Posterior vena cava (tissue), 2 donors: ENCODE data around the gene RPS23. TPM values are rescaled to one million over a fixed set of nuclear protein-coding genes. Genes with fewer than 3 reads are reported as not detected.
"Not testable (repeated sequence)": the region's sequence is repeated elsewhere in the genome, so short reads cannot be mapped to it uniquely, and the experiment has no call there.

Experiments used
- DNase-seq: peaks from one replicate; pipeline ENCODE4 v3.0.0-alpha.2; 2020; ENCODE audit warnings: low spot score
- intact Hi-C, 2 donors: fragments of 100-400 bp; cut with DNase I; formaldehyde crosslinking; loops; one replicate each; pipeline versions ENCODE4 v1.14.1 to v1.14.2; 2022 to 2023
- total RNA-seq, 2 donors: library from RNA; stranded (reverse); fragmentation: NEBNext Ultra II Directional; extraction: Animal tissue kit (Norgen Biotek cat#: 25700); gene quantifications; one replicate each; pipeline ENCODE4 v1.2.1, GENCODE V29; 2021
- donor health status: DM: yes; HTN: yes; CAD: no.
- donor health status: DM: yes; HTN: yes; CAD: no.

RPS23 gene
- total RNA-seq, 2 donors from 2014 or later: 1,217 to 1,454 TPM

DNA sequence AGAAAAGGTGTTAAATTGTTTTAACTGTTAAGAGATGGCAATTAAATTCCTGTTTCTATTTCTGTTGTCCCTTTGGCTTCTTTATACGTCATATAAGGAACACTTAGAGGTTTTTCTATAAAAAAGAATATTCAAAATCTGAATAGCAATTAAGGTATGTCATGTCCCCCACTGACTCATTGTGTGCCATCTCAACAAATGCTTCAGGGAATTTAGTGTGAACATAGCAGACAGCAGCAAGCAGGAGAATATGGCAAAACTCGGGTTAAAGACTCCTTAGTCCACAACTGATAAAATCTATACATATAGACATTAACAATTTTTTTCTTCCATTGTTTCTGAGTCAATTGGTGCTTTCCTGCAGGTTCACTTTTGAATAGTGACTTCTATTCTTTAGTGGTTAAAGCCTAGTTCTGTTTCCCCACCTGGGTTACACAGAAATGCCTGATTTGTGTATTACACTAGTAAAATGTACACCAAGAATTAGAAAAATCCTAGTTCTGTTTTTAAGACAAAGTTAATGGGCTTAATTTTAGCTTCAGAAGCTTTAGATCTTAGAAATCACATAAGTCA, 17.9 kb upstream of the RPS23 start:
- intact Hi-C loops: loop anchor here in 1 of 2 donors (5.0 kb wide), 1 partner anchor 266 kb away; no protein-coding TSS in a partner anchor
- DNase-seq: no peak

GRCh38 chr5:82295144-82295543, 17.0 kb upstream of the RPS23 start:
- intact Hi-C loops: loop anchor here in 1 of 2 donors (5.0 kb wide), 1 partner anchor 267 kb away; no protein-coding TSS in a partner anchor
- no peak for DNase-seq

- no peak for DNase-seq
- intact Hi-C loops: no loop called here
Observed at GRCh38 chr5:82291420-82291819, 13.3 kb upstream of the RPS23 start.

DNA sequence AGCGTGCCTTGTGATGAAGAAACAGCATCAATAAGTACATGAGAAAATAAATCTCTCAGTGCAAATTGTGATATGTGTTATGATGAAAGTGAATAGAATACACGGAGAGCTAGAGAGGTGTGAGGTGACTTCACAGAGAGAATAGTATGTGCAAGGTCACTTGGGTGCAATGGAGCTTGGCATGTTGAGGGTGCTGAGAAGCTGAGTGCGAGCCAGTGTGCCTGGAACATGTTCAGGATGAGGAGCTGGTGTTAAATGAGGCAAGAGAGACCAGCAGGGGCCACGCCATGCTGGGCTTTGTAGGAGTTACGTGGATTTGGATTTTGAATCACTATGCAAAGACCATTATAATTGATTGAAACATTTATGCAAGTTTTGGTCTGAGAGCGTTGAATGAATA, 12.8 kb upstream of the RPS23 start:
- intact Hi-C loops: no loop called here
- DNase-seq: no peak

DNA sequence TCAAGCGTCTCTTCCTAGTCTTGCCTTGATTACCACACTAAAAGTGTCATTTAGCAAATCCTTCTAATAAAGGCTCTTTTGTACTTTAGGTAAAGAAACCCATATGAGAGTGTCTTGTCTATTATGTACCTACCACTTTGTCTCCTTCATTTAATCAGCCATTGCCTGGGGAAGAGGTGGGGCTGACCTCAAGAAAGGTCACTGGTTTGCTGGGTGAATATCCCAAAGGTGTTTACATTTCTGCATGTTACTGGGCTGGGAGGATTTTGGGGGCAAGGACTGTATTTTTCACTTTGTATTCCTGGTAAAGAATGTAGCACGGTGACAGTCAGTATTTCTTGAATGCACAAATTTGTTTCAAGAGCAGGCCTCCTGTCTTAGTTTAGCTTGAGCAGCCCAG, 11.9 kb upstream of the RPS23 start:
- intact Hi-C loops: no loop called here
- DNase-seq: no peak

DNA sequence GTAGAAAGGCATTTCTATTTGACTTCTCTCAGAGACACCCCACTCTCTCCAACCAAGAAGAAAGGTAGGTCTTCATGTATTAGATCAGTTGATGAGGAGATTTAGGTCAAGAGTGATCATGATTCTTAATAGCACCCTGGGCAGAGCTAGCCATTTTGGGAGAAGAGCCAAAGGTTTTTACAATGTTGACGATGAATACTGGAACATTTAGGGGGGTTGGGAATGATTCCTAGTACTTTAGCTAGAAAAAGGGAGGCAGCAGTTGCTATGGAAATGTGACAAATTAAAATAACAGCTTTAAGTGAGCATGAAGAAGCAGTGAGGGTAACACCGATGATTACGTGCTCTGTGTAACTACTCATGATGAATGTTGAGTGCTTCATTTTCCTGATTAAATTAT, 9.5 kb upstream of the RPS23 start:
- DNase-seq: no peak
- intact Hi-C loops: no loop called here

DNA sequence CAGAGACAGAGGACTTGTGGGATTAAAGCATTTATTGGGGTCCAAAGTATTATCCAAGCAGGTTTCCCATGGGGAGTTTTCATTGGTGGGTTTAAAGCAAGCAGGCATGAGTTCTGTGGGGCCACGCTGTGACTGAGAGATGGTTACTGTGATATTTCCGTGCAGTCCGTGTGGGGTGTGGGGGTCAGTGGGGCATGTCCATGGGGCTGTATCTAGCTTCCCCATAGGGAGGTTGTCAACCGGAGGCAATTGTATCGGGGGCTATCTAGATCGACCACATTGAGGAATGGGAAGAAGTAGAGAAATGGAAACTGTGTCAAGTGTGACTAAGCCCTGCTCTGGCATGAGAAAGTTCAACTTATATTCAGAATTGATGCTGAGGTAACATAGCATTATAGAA, 7.1 kb upstream of the RPS23 start:
- DNase-seq: no peak
- intact Hi-C loops: no loop called here

- no peak for DNase-seq
- intact Hi-C loops: no loop called here
Observed at GRCh38 chr5:82283893-82284292, 5.7 kb upstream of the RPS23 start.

- no peak for DNase-seq
- intact Hi-C loops: no loop called here
Observed at GRCh38 chr5:82278711-82279370, 687 bp upstream of the RPS23 start.

GRCh38 chr5:82277613-82277986, 554 bp downstream of the RPS23 start:
- DNase-seq: no peak
- intact Hi-C loops: no loop called here

DNA sequence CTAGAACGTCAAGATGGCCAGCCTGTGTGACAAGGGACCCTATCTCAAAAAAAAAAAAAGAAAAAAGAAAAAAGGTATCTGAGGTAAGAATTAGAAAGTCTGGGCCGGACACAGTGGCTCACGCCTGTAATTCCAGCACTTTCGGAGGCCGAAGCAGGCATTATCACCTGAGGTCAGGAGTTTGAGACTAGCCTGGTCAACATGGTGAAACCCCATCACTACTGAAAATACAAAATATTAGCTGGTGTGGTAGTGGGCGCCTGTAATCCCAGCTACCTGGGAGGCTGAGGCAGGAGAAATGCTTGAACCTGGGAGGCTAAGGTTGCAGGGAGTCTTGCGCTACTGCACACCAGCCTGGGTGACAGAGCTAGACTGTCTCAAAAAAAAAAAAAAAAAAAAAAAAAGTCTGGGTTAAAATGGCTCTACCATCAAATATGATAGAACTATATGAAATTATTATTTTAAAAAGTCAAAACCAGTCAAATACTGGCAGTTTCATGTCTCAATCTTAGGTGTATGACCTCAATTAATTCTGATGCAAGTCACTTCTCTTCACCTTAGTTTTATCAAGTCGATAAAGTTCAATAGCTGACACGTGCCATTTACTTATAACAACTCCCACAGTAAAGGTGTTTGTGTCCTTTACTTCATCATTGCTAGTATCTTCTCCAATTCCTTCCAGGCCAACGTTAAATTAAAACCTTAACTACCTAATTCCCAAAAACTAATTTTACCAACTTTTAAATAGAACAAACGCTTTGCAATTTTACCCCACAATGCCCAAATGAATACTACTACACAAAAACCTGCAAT, 1.1 kb downstream of the RPS23 start:
- no peak for DNase-seq
- intact Hi-C loops: no loop called here

- intact Hi-C loops: no loop called here
- no peak for DNase-seq
Observed at GRCh38 chr5:82275216-82275664, 2.9 kb downstream of the RPS23 start.

DNA sequence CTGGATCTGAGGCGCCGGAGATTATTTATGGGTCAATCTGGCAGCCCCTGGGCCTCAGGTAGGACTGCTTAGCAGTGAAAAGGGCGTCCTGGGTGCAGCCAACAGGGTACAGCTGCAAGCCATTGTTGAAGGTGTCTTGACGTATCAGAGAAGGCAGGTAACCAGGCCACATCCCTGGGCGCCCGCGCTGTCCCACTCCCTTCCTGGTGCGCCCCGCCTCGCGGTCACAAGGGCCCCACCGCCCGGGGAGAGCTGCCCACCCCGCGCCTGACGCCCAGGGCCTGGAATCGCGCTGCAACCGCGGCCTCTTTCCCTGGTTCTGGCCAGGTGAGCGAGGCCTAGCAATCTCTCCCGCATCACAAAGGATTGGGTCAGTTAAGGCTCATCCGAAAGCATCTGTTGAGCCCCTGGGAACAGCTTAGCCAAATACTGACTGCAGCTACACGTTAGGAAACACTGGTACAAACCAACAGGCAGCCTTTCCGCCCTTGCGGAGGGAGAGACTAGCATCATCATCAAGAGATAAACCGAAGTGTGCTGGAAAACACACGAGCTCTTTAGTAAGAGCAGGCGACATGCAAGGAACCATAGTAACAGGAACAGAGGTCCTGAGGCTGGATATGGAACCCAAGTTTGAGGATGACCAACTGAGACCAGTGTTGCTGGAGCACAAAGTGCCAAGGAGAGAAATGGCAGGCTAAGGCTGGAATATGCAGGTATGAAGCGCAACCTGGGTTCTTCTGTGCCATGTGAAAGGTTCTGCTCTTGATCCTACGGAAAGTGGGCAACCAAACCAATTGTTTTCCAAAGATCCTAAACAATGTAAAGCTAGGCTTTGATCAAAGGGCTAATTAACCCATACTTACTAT, 3.6 kb downstream of the RPS23 start:
- intact Hi-C loops: no loop called here
- DNase-seq: no peak

- DNase-seq, intact Hi-C loops: not testable (repeated sequence)
Observed at GRCh38 chr5:82273426-82273825, 4.7 kb downstream of the RPS23 start.

DNA sequence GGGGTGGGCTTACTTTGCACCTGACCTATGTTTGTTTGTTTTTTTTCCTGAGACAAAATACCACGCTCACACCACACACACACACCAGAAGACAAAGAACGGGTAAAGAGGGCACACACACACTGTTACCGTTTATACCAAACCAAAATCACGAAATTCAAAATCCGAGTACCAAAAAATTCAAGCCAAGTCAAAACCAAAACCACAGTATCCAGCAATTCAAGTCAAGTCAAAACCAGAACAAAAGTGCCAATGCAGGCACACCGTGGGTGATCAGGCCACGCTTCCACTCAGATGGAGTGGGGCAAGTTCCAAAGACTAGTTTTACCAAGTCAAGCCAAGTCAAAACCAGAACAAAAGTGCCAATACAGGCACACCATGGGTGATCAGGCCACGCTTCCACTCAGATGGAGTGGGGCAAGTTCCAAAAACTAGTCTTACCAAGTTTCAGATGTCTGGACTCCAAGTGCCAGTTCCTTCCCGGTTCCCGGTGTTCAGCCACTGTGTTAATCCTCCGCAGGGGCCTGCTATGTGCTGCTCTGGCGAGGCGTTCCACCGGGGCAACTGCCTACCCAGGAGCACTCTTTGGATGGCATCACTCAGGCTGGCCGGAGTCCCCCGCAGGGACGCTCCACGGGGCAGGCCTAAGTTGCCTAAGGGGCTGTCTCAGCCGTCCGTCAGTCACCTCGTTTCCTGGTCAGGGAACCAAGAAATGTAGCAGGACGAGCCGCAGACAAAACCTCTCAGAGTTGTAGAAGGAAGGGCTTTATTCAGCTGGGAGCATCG, 5.4 kb downstream of the RPS23 start:
- intact Hi-C loops, DNase-seq: not testable (repeated sequence)

GRCh38 chr5:82269363-82269762, 8.8 kb downstream of the RPS23 start:
- intact Hi-C loops, DNase-seq: not testable (repeated sequence)

- intact Hi-C loops, DNase-seq: not testable (repeated sequence)
Observed at GRCh38 chr5:82267297-82267933, 10.7 kb downstream of the RPS23 start.

DNA sequence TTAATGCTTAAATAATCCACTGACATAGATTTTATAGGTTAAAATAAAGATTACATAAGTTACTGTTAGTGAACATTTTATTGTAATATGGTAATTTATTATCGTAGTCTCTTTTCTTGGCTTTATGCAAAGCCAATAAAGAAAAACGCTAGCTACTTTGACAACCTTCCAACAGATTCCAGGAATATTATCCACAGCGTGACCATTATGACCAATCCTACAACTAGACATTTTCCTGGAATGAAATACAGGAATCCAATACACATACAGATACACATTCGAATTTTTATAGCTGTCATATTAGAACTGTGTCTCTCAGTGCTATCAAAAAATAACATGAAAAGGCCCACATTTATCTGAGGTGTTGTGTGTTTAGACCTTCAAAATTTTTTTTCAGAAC, 13.1 kb downstream of the RPS23 start:
- DNase-seq: no peak
- intact Hi-C loops: no loop called here
